Subcutaneous adipose tissue (tissue), 4 donors: ENCODE data around the gene PDE4D. TPM values are rescaled to one million over a fixed set of nuclear protein-coding genes. Genes with fewer than 3 reads are reported as not detected.

Source experiments
- CTCF ChIP-seq: fragments of 450-650 bp; IDR thresholded peaks from one replicate; pipeline ENCODE4 v1.5.1; 2016; ENCODE audit warnings: low read depth, mild to moderate bottlenecking, control low read depth, antibody characterized with exemption, moderate library complexity
- total RNA-seq, 4 donors: library from RNA; depleted of rRNA; stranded (reverse); fragments of >200 nt; gene quantifications; one replicate each; pipeline ENCODE4 v1.1.0, GENCODE V29; 2016

The PDE4D gene
- total RNA-seq, 4 donors from 2014 or later = 15.0 to 24.0 (median 18.5) TPM

- no peak for TF ChIP-seq CTCF
Observed at GRCh38 chr5:59268756-59269415, 624.6 kb downstream of the PDE4D start.

GRCh38 chr5:59267033-59267432 lies 626.5 kb downstream of the PDE4D start:
- no peak for TF ChIP-seq CTCF

- no peak for TF ChIP-seq CTCF
Observed at GRCh38 chr5:59266410-59266809, 627.1 kb downstream of the PDE4D start.

GRCh38 chr5:59264639-59265245 lies 628.8 kb downstream of the PDE4D start:
- no peak for TF ChIP-seq CTCF

- TF ChIP-seq CTCF = no peak
Observed at GRCh38 chr5:59264013-59264412, 629.5 kb downstream of the PDE4D start.

- TF ChIP-seq CTCF = no peak
Observed at GRCh38 chr5:59261969-59262368, 631.6 kb downstream of the PDE4D start.

- TF ChIP-seq CTCF = no peak
Observed at GRCh38 chr5:59260973-59261372, 632.6 kb downstream of the PDE4D start.
